ENCODE measurements around the gene ANXA4.
"Not testable (repeated sequence)": the region's sequence is repeated elsewhere in the genome, so short reads cannot be mapped to it uniquely, and the experiment has no call there.

The ANXA4 gene

GRCh38 chr2:69780921-69781320 lies 39.0 kb downstream of the ANXA4 start:
- no peak for DNase-seq

GRCh38 chr2:69781321-69782248 lies 39.7 kb downstream of the ANXA4 start:
- peak in 1 of 2 experiments; percentile 3 for DNase-seq

- no peak for DNase-seq
Observed at GRCh38 chr2:69784228-69784627, 42.3 kb downstream of the ANXA4 start.

- no peak for DNase-seq
Observed at GRCh38 chr2:69785358-69785757, 43.4 kb downstream of the ANXA4 start.

GRCh38 chr2:69786052-69786560 lies 44.2 kb downstream of the ANXA4 start:
- DNase-seq: no peak

GRCh38 chr2:69789175-69789721 lies 47.3 kb downstream of the ANXA4 start:
- no peak for DNase-seq

GRCh38 chr2:69789772-69790600 lies 48.1 kb downstream of the ANXA4 start:
- DNase-seq: no peak

- DNase-seq: no peak
Observed at GRCh38 chr2:69790601-69790959, 48.6 kb downstream of the ANXA4 start.

GRCh38 chr2:69791045-69791444 lies 49.1 kb downstream of the ANXA4 start:
- no peak for DNase-seq

GRCh38 chr2:69796174-69796573 lies 54.2 kb downstream of the ANXA4 start:
- DNase-seq: no peak

GRCh38 chr2:69797235-69797634 lies 55.3 kb downstream of the ANXA4 start:
- no peak for DNase-seq

GRCh38 chr2:69797836-69798289 lies 55.9 kb downstream of the ANXA4 start:
- no peak for DNase-seq

- DNase-seq: no peak
Observed at GRCh38 chr2:69798290-69798908, 56.5 kb downstream of the ANXA4 start.

GRCh38 chr2:69798909-69799526 lies 57.1 kb downstream of the ANXA4 start:
- DNase-seq: no peak

- DNase-seq: no peak
Observed at GRCh38 chr2:69801745-69802290, 59.9 kb downstream of the ANXA4 start.

- DNase-seq: not testable (repeated sequence)
Observed at GRCh38 chr2:69802781-69803367, 60.9 kb downstream of the ANXA4 start.

GRCh38 chr2:69804416-69804815 lies 62.5 kb downstream of the ANXA4 start:
- DNase-seq: no peak

- no peak for DNase-seq
Observed at GRCh38 chr2:69805887-69806286, 64.0 kb downstream of the ANXA4 start.

- no peak for DNase-seq
Observed at GRCh38 chr2:69807821-69808540, 66.0 kb downstream of the ANXA4 start.

GRCh38 chr2:69810550-69810949 lies 68.6 kb downstream of the ANXA4 start:
- DNase-seq: no peak

- DNase-seq: no peak
Observed at GRCh38 chr2:69811018-69811417, 69.1 kb downstream of the ANXA4 start.

Measured in AML-193 (cell line).